Smooth muscle cell (in vitro differentiated cells): Measurements from ENCODE around the gene PDE6H. TPM values are rescaled to one million over a fixed set of nuclear protein-coding genes. Genes with fewer than 3 reads are reported as not detected.

Experiments
- DNase-seq: peaks from one replicate; lab custom pipeline; 2025; ENCODE audit not compliant: unreplicated experiment; lab: John Stamatoyannopoulos, UW
- H2AFZ ChIP-seq: fragments of 200-600 bp; sonication (generic); 2 replicates; pipeline ENCODE4 v1.6.0; 2016; ENCODE audit warnings: antibody characterized with exemption, low read depth, mild to moderate bottlenecking
- H3F3A ChIP-seq: fragments of 200-600 bp; sonication (generic); 2 replicates; pipeline ENCODE4 v1.6.0; 2017; ENCODE audit warnings: antibody characterized with exemption, low read depth
- H3K27ac ChIP-seq: fragments of 200-600 bp; sonication (generic); 2 replicates; pipeline ENCODE4 v1.5.1; 2016; ENCODE audit warnings: low read depth, mild to moderate bottlenecking
- H3K27me3 ChIP-seq: fragments of 200-600 bp; sonication (generic); 2 replicates; pipeline ENCODE4 v1.6.1; 2016; ENCODE audit warnings: low read depth, mild to moderate bottlenecking
- H3K36me3 ChIP-seq: fragments of 200-600 bp; sonication (generic); 2 replicates; pipeline ENCODE4 v1.5.1; 2016; ENCODE audit warnings: low read depth
- H3K4me1 ChIP-seq: fragments of 200-600 bp; sonication (generic); 2 replicates; pipeline ENCODE4 v1.5.1; 2016; ENCODE audit warnings: low read depth
- H3K4me2 ChIP-seq: fragments of 200-600 bp; sonication (generic); 2 replicates; pipeline ENCODE4 v1.6.0; 2016; ENCODE audit warnings: mild to moderate bottlenecking
- H3K4me3 ChIP-seq: fragments of 200-600 bp; sonication (generic); 2 replicates; pipeline ENCODE4 v1.5.1; 2016; ENCODE audit warnings: mild to moderate bottlenecking
- H3K79me2 ChIP-seq: fragments of 200-600 bp; sonication (generic); 2 replicates; pipeline ENCODE4 v1.6.0; 2016; ENCODE audit warnings: low read depth, mild to moderate bottlenecking
- H3K9ac ChIP-seq: fragments of 200-600 bp; sonication (generic); 2 replicates; pipeline ENCODE4 v1.6.0; 2016; ENCODE audit warnings: low read depth
- H3K9me3 ChIP-seq: fragments of 200-600 bp; sonication (generic); replicated peaks from 2 replicates; pipeline ENCODE4 v1.5.1; 2016; ENCODE audit warnings: low read depth
- H4K20me1 ChIP-seq: fragments of 200-600 bp; sonication (generic); 2 replicates; pipeline ENCODE4 v1.6.0; 2016; ENCODE audit warnings: low read depth
- WGBS: methylation state at CpG from one replicate; pipeline ENCODE4 v1.1.7; 2016; ENCODE audit warnings: low lambda C conversion rate; 5-methylcytosine and 5-hydroxymethylcytosine counted together
- polyA plus RNA-seq: library from polyadenylated mRNA; unstranded; fragments of >200 nt; fragmentation: Nextera tagmentation; extraction: Ambion mirVana; gene quantifications from 2 replicates; pipeline ENCODE4 v1.2.1, GENCODE V29; 2016
- total RNA-seq: library from RNA; depleted of rRNA; stranded (reverse); fragments of >200 nt; gene quantifications from 2 replicates; pipeline ENCODE4 v1.2.3, GENCODE V29; 2014
- TF ChIP-seq, protein P1 (sequence below): fragments of 200-600 bp; sonication (generic); IDR thresholded peaks from 2 replicates; pipeline ENCODE4 v1.5.1; 2017; ENCODE audit warnings: borderline replicate concordance, mild to moderate bottlenecking, antibody characterized with exemption; ENCODE audit not compliant: insufficient read depth, poor library complexity, severe bottlenecking

PDE6H gene
- total and polyA plus RNA-seq, 2 experiments from 2014 or later: not detected

DNA sequence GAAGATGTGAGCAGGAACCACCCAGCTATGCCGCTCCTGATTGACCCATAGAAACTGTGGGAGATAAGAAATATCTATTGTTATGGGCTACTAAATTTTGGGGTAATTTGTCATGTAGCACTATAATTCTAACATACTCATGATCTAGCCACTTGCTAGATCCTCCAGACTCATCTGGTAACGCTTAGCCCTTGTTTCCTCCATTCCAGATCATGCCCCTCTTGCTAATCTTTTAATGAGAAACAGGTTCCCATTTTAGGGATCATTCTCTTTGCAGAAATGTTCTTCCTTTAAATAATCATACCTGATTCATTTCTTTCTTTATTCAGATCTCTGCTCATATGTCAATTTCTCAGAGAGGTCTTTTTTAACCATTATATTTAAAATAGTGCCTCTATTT, 7.6 kb upstream of the PDE6H start:
- no peaks in the 10 kb centered on the region for H4K20me1 ChIP-seq
- H2AFZ ChIP-seq: no peak overlapping the region
- no peak overlapping the region for H3K4me2 ChIP-seq
- H3K79me2 ChIP-seq: no peaks in the 10 kb centered on the region
- H3K9ac ChIP-seq: no peak overlapping the region
- no peak overlapping the region for H3K27ac ChIP-seq
- TF ChIP-seq, protein P1, sequence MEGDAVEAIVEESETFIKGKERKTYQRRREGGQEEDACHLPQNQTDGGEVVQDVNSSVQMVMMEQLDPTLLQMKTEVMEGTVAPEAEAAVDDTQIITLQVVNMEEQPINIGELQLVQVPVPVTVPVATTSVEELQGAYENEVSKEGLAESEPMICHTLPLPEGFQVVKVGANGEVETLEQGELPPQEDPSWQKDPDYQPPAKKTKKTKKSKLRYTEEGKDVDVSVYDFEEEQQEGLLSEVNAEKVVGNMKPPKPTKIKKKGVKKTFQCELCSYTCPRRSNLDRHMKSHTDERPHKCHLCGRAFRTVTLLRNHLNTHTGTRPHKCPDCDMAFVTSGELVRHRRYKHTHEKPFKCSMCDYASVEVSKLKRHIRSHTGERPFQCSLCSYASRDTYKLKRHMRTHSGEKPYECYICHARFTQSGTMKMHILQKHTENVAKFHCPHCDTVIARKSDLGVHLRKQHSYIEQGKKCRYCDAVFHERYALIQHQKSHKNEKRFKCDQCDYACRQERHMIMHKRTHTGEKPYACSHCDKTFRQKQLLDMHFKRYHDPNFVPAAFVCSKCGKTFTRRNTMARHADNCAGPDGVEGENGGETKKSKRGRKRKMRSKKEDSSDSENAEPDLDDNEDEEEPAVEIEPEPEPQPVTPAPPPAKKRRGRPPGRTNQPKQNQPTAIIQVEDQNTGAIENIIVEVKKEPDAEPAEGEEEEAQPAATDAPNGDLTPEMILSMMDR: no peak
- H3K4me3 ChIP-seq: no peak overlapping the region
- H3K27me3 ChIP-seq: no peaks in the 10 kb centered on the region
- no peak for DNase-seq
- no peaks in the 10 kb centered on the region for H3K9me3 ChIP-seq
- WGBS: 79% methylated on average over 2 of the region's 2 CpGs
- peaks cover 3% of the 10 kb centered on the region for H3K4me1 ChIP-seq
- H3K36me3 ChIP-seq: no peaks in the 10 kb centered on the region
- no peaks in the 10 kb centered on the region for H3F3A ChIP-seq

DNA sequence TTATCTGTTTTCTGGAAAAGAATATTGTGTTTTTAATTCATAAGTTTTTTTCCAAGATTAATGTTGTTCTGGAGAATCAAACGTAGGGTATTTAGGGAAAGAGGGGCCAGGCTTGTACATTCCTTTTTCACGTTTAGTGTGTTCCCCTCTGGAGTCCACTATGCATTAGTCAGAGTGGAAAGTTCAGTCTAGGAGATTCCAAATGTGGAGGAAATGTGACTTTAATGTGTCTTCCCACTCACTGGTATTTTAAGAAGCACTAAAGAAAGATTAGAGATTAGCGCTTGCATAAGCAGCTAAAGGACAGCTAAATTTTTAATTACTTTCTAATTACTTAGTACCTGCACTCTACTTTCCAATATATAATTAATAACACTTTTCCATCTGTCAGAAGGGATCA, 4.4 kb upstream of the PDE6H start:
- no peak overlapping the region for H3K4me3 ChIP-seq
- 22% methylated on average over 3 of the region's 3 CpGs for WGBS
- no peak for DNase-seq

DNA sequence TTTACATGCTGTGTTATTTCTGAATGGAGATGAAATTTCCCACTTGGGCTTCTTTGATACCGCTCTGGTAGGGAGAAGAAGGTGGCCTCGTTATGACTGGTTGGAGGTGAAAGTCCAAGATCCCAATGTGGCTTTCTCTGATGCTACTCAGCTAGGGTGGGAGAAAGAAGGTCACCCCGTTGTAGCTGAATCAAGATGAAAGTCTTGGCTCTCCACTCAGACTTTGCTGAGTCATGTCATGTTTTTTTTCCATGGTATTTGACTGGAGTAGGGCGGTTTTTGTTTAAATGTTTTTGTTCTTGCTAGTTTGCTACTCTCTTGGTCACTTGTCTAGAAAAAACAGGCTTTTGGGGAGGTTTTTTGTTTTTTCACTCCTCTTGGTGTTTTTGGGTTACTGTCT, 2.4 kb upstream of the PDE6H start:
- TF ChIP-seq, protein P1: no peak
- Histone ChIP-seq H3K9me3 (no peaks in the 10 kb centered on the region), H3K4me3 (no peak overlapping the region), H2AFZ (no peak overlapping the region), H3K4me1 (no peaks in the 10 kb centered on the region), H3K36me3 (no peaks in the 10 kb centered on the region), H3K27ac (no peak overlapping the region), H3K4me2 (no peak overlapping the region), H3K9ac (no peak overlapping the region), H3F3A (no peaks in the 10 kb centered on the region), H3K27me3 (no peaks in the 10 kb centered on the region), H3K79me2 (no peaks in the 10 kb centered on the region), H4K20me1 (no peaks in the 10 kb centered on the region)
- DNase-seq: no peak
- WGBS: 65% methylated on average over 4 of the region's 4 CpGs

More for the DNA sequence above, 4.4 kb upstream of the PDE6H start:
- H3K27me3 ChIP-seq: no peaks in the 10 kb centered on the region
- H3K9ac ChIP-seq: no peak overlapping the region
- H3K4me1 ChIP-seq: no peaks in the 10 kb centered on the region
- H3K36me3 ChIP-seq: no peaks in the 10 kb centered on the region
- no peaks in the 10 kb centered on the region for H3K79me2 ChIP-seq
- TF ChIP-seq, protein P1: no peak
- H4K20me1 ChIP-seq: no peaks in the 10 kb centered on the region
- H3K9me3 ChIP-seq: no peaks in the 10 kb centered on the region
- no peaks in the 10 kb centered on the region for H3F3A ChIP-seq
- H2AFZ ChIP-seq: peak overlapping the region; percentile 78
- peak overlapping the region; percentile 52 for H3K27ac ChIP-seq
- peak overlapping the region; percentile 24 for H3K4me2 ChIP-seq

DNA sequence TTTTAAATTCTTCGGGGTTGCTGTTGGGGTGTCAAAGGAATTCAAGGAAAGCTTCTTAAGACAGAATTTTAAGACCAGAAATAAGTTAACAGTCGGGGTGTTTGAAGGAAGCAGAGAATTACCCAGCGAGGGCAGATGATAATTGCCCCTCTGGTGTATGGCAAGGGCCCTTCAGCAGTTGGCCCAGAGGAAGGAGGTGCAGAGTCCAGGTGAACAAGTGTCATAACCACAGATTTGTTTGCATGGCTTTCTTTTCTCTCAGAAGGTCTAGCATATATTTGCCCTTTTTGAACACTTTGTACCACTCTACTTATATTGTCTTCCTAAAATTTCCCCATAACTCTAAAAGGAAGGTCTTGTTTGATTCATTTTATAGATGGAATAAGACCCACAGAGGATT, 1.8 kb downstream of the PDE6H start:
- Histone ChIP-seq H3K27me3 (no peaks in the 10 kb centered on the region), H3F3A (no peaks in the 10 kb centered on the region), H3K27ac (no peak overlapping the region), H4K20me1 (no peaks in the 10 kb centered on the region), H3K36me3 (no peaks in the 10 kb centered on the region), H3K9me3 (no peaks in the 10 kb centered on the region), H3K4me1 (no peaks in the 10 kb centered on the region), H2AFZ (no peak overlapping the region), H3K9ac (no peak overlapping the region), H3K4me2 (no peak overlapping the region), H3K4me3 (no peak overlapping the region), H3K79me2 (no peaks in the 10 kb centered on the region)
- TF ChIP-seq, protein P1: no peak
- WGBS: 68% methylated on average over 3 of the region's 3 CpGs
- DNase-seq: no peak
